ENCODE data around the gene ZBED1. TPM values are rescaled to one million over a fixed set of nuclear protein-coding genes. Genes with fewer than 3 reads are reported as not detected.
"Not testable (repeated sequence)": the region's sequence is repeated elsewhere in the genome, so short reads cannot be mapped to it uniquely, and the experiment has no call there.

The ZBED1 gene
- total and polyA plus RNA-seq, 7 donors: 18.6 to 67.9 (median 37.6) TPM

DNA sequence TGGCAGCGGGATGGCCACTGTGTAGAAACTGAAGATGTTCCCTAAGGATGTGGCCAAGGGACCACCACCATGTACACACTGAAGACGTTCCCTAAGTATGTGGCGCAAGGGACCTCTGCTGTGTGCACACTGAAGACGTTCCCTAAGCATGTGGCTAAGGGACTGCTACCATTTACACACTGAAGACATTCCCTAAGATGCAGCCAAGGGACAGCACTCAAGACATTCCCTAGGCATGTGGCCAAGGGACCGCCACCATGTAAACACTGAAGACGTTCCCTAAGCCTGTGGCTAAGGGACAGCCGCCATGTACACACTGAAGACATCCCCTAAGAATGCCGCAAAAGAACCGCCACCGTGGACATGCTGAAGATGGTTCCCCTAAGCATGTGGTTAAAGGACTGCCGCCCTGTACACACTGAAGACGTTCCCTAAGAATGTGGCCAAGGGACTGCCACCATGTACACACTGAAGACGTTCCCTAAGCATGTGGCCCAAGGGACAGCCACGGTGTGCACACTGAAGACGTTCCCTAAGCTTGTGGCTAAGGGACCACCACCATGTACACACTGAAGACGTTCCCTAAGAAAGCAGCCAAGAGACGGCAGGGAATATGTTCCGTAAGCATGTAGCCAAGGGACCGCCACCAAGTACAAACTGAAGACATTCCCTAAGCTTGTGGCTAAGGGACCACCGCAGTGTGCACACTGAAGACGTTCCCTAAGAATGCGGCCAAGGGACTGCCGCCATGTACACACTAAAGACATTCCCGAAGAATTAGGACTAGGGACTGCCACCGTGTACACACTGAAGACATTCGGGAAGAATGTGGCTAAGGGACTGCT, 43.3 kb downstream of the ZBED1 start:
- TF ChIP-seq, protein P1, sequence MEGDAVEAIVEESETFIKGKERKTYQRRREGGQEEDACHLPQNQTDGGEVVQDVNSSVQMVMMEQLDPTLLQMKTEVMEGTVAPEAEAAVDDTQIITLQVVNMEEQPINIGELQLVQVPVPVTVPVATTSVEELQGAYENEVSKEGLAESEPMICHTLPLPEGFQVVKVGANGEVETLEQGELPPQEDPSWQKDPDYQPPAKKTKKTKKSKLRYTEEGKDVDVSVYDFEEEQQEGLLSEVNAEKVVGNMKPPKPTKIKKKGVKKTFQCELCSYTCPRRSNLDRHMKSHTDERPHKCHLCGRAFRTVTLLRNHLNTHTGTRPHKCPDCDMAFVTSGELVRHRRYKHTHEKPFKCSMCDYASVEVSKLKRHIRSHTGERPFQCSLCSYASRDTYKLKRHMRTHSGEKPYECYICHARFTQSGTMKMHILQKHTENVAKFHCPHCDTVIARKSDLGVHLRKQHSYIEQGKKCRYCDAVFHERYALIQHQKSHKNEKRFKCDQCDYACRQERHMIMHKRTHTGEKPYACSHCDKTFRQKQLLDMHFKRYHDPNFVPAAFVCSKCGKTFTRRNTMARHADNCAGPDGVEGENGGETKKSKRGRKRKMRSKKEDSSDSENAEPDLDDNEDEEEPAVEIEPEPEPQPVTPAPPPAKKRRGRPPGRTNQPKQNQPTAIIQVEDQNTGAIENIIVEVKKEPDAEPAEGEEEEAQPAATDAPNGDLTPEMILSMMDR (IDR thresholded peaks at IDR 0.05): no peak
- no peaks in the 10 kb centered on the region for H3K9me3 ChIP-seq
- H3K27ac ChIP-seq: no peak overlapping the region
- H3K36me3 ChIP-seq (ENCODE audit: insufficient read depth in 1 of 2, low read depth in 1 of 2): no peaks in the 10 kb centered on the region
- no peaks in the 10 kb centered on the region for H3K4me1 ChIP-seq
- ATAC-seq (no peak), DNase-seq (no peak)
- intact Hi-C loops (cut with DNase I): no loop called here
- no peaks in the 10 kb centered on the region for H3K27me3 ChIP-seq (ENCODE audit: insufficient read depth in 3 of 3, low read length in 2 of 3)
- WGBS, 3 donors: 90 to 91% (median 91%) methylated on average over 26 of the region's 26 CpGs
- no peak overlapping the region for H3K4me3 ChIP-seq

DNA sequence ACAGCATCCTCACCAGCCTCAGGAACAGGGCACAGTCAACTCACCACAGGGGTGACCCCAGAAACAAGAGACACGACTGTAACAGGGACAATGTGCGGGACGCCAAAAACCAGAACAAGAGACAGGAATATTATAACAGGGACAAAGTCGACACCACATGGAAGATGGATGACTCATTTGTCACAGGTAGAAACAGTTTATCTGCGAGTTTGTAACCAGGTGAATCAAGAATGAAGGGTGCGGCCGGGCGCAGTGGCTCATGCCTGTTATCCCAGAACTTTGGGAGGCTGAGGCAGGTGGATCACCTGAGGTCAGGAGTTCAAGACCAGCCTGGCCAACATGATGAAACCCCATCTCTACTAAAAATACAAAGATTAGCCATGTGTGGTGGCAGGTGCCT, 44.7 kb downstream of the ZBED1 start:
- H3K27ac ChIP-seq; H3K4me1 ChIP-seq; intact Hi-C loops (cut with DNase I); H3K27me3 ChIP-seq (ENCODE audit: insufficient read depth in 3 of 3, low read length in 2 of 3); H3K9me3 ChIP-seq; ATAC-seq; DNase-seq; H3K36me3 ChIP-seq (ENCODE audit: insufficient read depth in 1 of 2, low read depth in 1 of 2); H3K4me3 ChIP-seq: not testable (repeated sequence)
- 92% methylated on average over 8 of the region's 8 CpGs for WGBS, 3 donors

DNA sequence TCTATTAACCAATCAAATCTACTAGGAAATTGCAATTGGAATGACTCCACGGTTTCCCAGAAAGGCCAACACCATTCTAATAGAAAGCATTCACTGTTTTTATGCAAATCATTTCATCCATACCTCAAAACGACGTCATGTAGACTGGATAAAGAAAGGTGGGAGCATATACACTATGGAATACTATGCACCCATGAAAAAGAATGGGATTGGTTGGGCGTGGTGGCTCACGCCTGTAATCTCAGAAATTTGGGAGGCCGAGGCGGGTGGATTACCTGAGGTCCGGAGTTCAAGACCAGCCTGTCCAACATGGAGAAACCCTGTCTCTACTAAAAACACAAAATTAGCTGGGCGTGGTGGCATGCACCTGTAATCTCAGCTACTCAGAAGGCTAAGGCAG, 46.2 kb downstream of the ZBED1 start:
- intact Hi-C loops (cut with DNase I); DNase-seq; H3K9me3 ChIP-seq; ATAC-seq; H3K4me1 ChIP-seq; H3K27me3 ChIP-seq (ENCODE audit: insufficient read depth in 3 of 3, low read length in 2 of 3); H3K27ac ChIP-seq; H3K36me3 ChIP-seq (ENCODE audit: insufficient read depth in 1 of 2, low read depth in 1 of 2); H3K4me3 ChIP-seq: not testable (repeated sequence)
- whole genome bisulfite sequencing, 3 donors: 92 to 100% (median 94%) methylated on average over 9 of the region's 9 CpGs

DNA sequence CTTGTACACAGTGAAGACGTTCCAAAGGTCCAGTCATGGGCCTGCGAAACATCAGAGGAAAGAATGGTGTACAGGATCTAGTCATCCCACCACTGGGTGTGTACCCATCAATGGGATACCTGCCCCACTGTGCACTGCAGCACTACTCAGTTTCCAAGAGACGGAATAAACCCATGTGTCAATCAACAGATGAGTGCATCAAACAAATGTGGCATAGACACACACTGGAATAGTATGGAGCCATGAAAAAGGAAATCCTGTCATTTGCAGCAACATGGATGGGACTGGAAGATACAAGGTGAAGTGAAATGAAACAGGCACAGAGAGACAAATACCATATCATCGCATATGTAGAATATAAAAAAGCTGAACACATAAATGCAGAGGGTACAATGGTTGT, 48.0 kb downstream of the ZBED1 start:
- H3K27me3 ChIP-seq (ENCODE audit: insufficient read depth in 3 of 3, low read length in 2 of 3): no peaks in the 10 kb centered on the region
- 96 to 99% (median 97%) methylated on average over 4 of the region's 4 CpGs for WGBS, 3 donors
- TF ChIP-seq, protein P1 (IDR thresholded peaks at IDR 0.05): no peak
- H3K36me3 ChIP-seq (ENCODE audit: insufficient read depth in 1 of 2, low read depth in 1 of 2): no peaks in the 10 kb centered on the region
- no peak overlapping the region for H3K4me3 ChIP-seq
- DNase-seq: no peak
- no peaks in the 10 kb centered on the region for H3K9me3 ChIP-seq
- H3K27ac ChIP-seq: no peak overlapping the region
- ATAC-seq: no peak
- no peaks in the 10 kb centered on the region for H3K4me1 ChIP-seq
- intact Hi-C loops (cut with DNase I): no loop called here

DNA sequence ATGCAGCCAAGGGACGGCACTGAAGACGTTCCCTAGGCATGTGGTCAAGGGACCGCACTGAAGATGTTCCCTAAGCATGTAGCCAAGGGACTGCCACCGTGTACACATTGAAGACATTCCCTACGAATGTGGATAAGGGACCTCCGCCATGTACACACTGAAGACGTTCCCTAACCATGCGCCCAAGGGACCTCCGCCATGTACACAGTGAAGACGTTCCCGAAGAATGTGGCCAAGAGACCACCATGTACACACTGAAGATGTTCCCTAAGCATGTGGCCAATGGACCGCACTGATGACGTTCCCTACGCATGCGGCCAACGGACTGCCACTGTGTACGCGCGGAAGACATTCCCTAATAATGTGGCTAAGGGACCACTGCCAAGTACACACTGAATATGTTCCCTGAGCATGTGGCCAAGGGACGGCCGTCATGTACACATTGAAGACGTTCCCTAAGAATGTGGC, 48.4 kb downstream of the ZBED1 start:
- no peaks in the 10 kb centered on the region for H3K36me3 ChIP-seq (ENCODE audit: insufficient read depth in 1 of 2, low read depth in 1 of 2)
- DNase-seq: no peak
- TF ChIP-seq, protein P1 (IDR thresholded peaks at IDR 0.05): no peak
- intact Hi-C loops (cut with DNase I): no loop called here
- WGBS, 3 donors: 93 to 94% (median 93%) methylated on average over 22 of the region's 22 CpGs
- no peaks in the 10 kb centered on the region for H3K9me3 ChIP-seq
- ATAC-seq: no peak
- H3K4me1 ChIP-seq: no peaks in the 10 kb centered on the region
- H3K4me3 ChIP-seq: no peak overlapping the region
- no peak overlapping the region for H3K27ac ChIP-seq
- H3K27me3 ChIP-seq (ENCODE audit: insufficient read depth in 3 of 3, low read length in 2 of 3): no peaks in the 10 kb centered on the region

All from psoas muscle (tissue), 8 donors.